K562 (cell line): ENCODE data around the gene S1PR1. TPM values are rescaled to one million over a fixed set of nuclear protein-coding genes. Genes with fewer than 3 reads are reported as not detected.
A peak's percentile ranks its signal among the peaks of the same experiment; 100 is the strongest.

Experiments
- ATAC-seq: fragments of 200-7000 bp; cut with Tn5 transposase; 3 replicates; pipeline ENCODE4 v1.9.1; 2020; ENCODE audit warnings: moderate library complexity
- BruUV-seq: library from RNA; stranded (reverse); fragments of 400-500 nt; replicated peaks from 2 replicates; lab custom pipeline; 2021; lab: Mats Ljungman, UMichigan
- CTCF ChIA-PET: fragments of 300-600 bp; formaldehyde crosslinking; extraction: SDS; loops from one replicate; lab custom pipeline; 2021; ENCODE audit warnings: low intra/inter-chr PET ratio; lab: Yijun Ruan, JAX
- POLR2A ChIA-PET: fragments of 300-600, 350-650 bp; sonication (Branson Sonifier 250); formaldehyde crosslinking; extraction: SDS; loops from one replicate; lab custom pipeline; 2021; ENCODE audit warnings: antibody characterized with exemption, inconsistent platforms; lab: Yijun Ruan, JAX
- DNase-seq, 4 experiments: peaks; one replicate each; pipeline versions ENCODE4 v3.0.0 to v3.0.0-alpha.2; 2011 to 2018; ENCODE audit warnings: low spot score in 3 of 4, mixed read lengths in 3 of 4; ENCODE audit errors: extremely low read depth in 1 of 4
- FAIRE-seq: peaks from 2 replicates; lab custom pipeline; 2011; peaks lifted over from hg19 to GRCh38; lab: Jason Lieb, UNC
- H2AFZ ChIP-seq: 2 replicates; pipeline ENCODE4 v1.6.0; 2011; ENCODE audit warnings: low read depth, low read length, control low read depth, inconsistent platforms
- H3K27ac ChIP-seq: fragments of 200-600 bp; 3 replicates; pipeline ENCODE4 v1.8.0; 2011; ENCODE audit warnings: low read depth, mild to moderate bottlenecking, control low read depth, inconsistent platforms, low read length, moderate library complexity, mixed read lengths; ENCODE audit errors: extremely low read depth
- H3K27me3 ChIP-seq, 2 experiments: fragments of 300-600 bp in 1 of 2; 2 replicates in 1 of 2; 3 replicates in 1 of 2; pipeline versions ENCODE4 v1.6.0 to v1.8.0; 2011; ENCODE audit warnings: inconsistent platforms in 2 of 2, low read length in 2 of 2, mild to moderate bottlenecking in 1 of 2, mixed read lengths in 1 of 2, moderate library complexity in 1 of 2; ENCODE audit not compliant: control insufficient read depth in 2 of 2, insufficient read depth in 2 of 2
- H3K36me3 ChIP-seq: fragments of 300-600 bp; 3 replicates; pipeline ENCODE4 v1.8.0; 2011; ENCODE audit warnings: mild to moderate bottlenecking, low read length, inconsistent platforms; ENCODE audit not compliant: control insufficient read depth, insufficient read depth
- H3K4me1 ChIP-seq, 2 experiments: fragments of 200-600 bp in 1 of 2; replicated peaks in 1 of 2; 2 replicates in 1 of 2; 3 replicates in 1 of 2; pipeline versions ENCODE4 v1.5.1 to v1.8.0; 2011; ENCODE audit warnings: inconsistent platforms in 2 of 2, low read length in 2 of 2, mild to moderate bottlenecking in 1 of 2, mixed read lengths in 1 of 2, moderate library complexity in 1 of 2; ENCODE audit not compliant: control insufficient read depth in 2 of 2, insufficient read depth in 2 of 2
- H3K4me2 ChIP-seq: 2 replicates; pipeline ENCODE4 v1.6.1; 2011; ENCODE audit warnings: low read length, control low read depth, inconsistent platforms, mixed read lengths; ENCODE audit not compliant: insufficient read depth
- H3K4me3 ChIP-seq: fragments of 200-600 bp; sonication (generic), shearing (Covaris generic); 2 replicates; pipeline ENCODE4 v1.5.1; 2016; ENCODE audit warnings: control low read depth, inconsistent platforms
- H3K79me2 ChIP-seq: fragments of 200-600 bp; 3 replicates; pipeline ENCODE4 v1.8.0; 2011; ENCODE audit warnings: low read length, inconsistent platforms; ENCODE audit not compliant: control insufficient read depth, insufficient read depth
- H3K9ac ChIP-seq, 2 experiments: 2 replicates each; pipeline versions ENCODE4 v1.6.0 to v1.6.1; 2011; ENCODE audit warnings: low read depth in 2 of 2, low read length in 2 of 2, control low read depth in 1 of 2, inconsistent platforms in 1 of 2, mild to moderate bottlenecking in 1 of 2, mixed read lengths in 1 of 2; ENCODE audit not compliant: insufficient read depth in 1 of 2
- H3K9me1 ChIP-seq: one replicate; pipeline ENCODE4 v1.6.0; 2011; ENCODE audit warnings: inconsistent platforms, mild to moderate bottlenecking, low read length, moderate library complexity; ENCODE audit not compliant: control insufficient read depth, insufficient read depth
- H3K9me3 ChIP-seq: replicated peaks from 2 replicates; pipeline ENCODE4 v1.5.1; 2011; ENCODE audit warnings: low read depth, low read length, inconsistent platforms; ENCODE audit not compliant: control insufficient read depth, insufficient read depth
- H4K20me1 ChIP-seq: replicated peaks from 2 replicates; pipeline ENCODE4 v1.6.1; 2011; ENCODE audit warnings: low read length, inconsistent platforms, mixed read lengths; ENCODE audit not compliant: control insufficient read depth, insufficient read depth
- AFF1 ChIP-seq, 2 experiments: fragments of 450-650 bp; IDR thresholded peaks; 2 replicates each; pipeline ENCODE4 v1.6.1; 2018; ENCODE audit warnings: mild to moderate bottlenecking in 2 of 2, low read depth in 1 of 2; ENCODE audit not compliant: partially characterized antibody in 2 of 2
- CEBPB ChIP-seq: fragments of 450-650 bp; IDR thresholded peaks from 2 replicates; pipeline ENCODE4 v1.6.1; 2016; ENCODE audit warnings: missing genetic modification characterization, missing compliant biosample characterization
- DACH1 ChIP-seq: fragments of 450-650 bp; IDR thresholded peaks from 2 replicates; pipeline ENCODE4 v1.6.1; 2018; ENCODE audit not compliant: partially characterized antibody
- DPF2 ChIP-seq: fragments of 450-650 bp; IDR thresholded peaks from 2 replicates; pipeline ENCODE4 v1.6.1; 2016
- EP300 ChIP-seq: IDR thresholded peaks from 2 replicates; pipeline ENCODE4 v1.6.1; 2012; ENCODE audit warnings: low read length, improper control_type of control experiment
- ETV6 ChIP-seq, 3 experiments: fragments of 150-350 bp in 1 of 3; sonication (generic) in 1 of 3; formaldehyde crosslinking in 1 of 3; IDR thresholded peaks; 2 replicates each; pipeline versions ENCODE4 v1.6.1 to v1.8.0; 2014 to 2022; ENCODE audit warnings: borderline replicate concordance in 2 of 3, low read depth in 2 of 3, antibody characterized with exemption in 1 of 3, low read length in 1 of 3, mild to moderate bottlenecking in 1 of 3, missing genetic modification reagents in 1 of 3
- MAFF ChIP-seq: IDR thresholded peaks from 2 replicates; pipeline ENCODE4 v1.6.1; 2012; ENCODE audit warnings: low read length, improper control_type of control experiment
- NR2C2 ChIP-seq, 2 experiments: fragments of 200-800 bp in 1 of 2; sonication (Bioruptor generic) in 1 of 2; sonication (generic) in 1 of 2; formaldehyde crosslinking in 1 of 2; IDR thresholded peaks; 2 replicates each; pipeline versions ENCODE4 v1.6.1 to v1.8.0; 2016 to 2022; ENCODE audit warnings: mild to moderate bottlenecking in 1 of 2, missing compliant biosample characterization in 1 of 2, missing genetic modification characterization in 1 of 2, missing genetic modification reagents in 1 of 2
- POLR2H ChIP-seq: IDR thresholded peaks from 2 replicates; pipeline ENCODE4 v1.6.1; 2016; ENCODE audit warnings: missing genetic modification characterization, low read depth, mild to moderate bottlenecking, control low read depth, missing compliant biosample characterization, moderate library complexity
- RNF2 ChIP-seq: sonication (generic); IDR thresholded peaks from 2 replicates; pipeline ENCODE4 v1.6.1; 2016
- SMARCA4 ChIP-seq: fragments of 450-650 bp; IDR thresholded peaks from 2 replicates; pipeline ENCODE4 v1.6.1; 2016
- SMARCE1 ChIP-seq: fragments of 450-650 bp; IDR thresholded peaks from 2 replicates; pipeline ENCODE4 v1.7.1; 2016; ENCODE audit warnings: mild to moderate bottlenecking
- TRIM24 ChIP-seq, 2 experiments: fragments of 450-650 bp; IDR thresholded peaks; 2 replicates each; pipeline ENCODE4 v1.6.1; 2016
- ZNF316 ChIP-seq: fragments of 450-650 bp; IDR thresholded peaks from 2 replicates; pipeline ENCODE4 v1.6.1; 2016
- ZNF639 ChIP-seq, 2 experiments: fragments of 200-800 bp in 1 of 2; sonication (Bioruptor generic) in 1 of 2; sonication (generic) in 1 of 2; formaldehyde crosslinking in 1 of 2; IDR thresholded peaks in 1 of 2; conservative IDR thresholded peaks in 1 of 2; 2 replicates each; pipeline versions ENCODE4 v1.5.0 to v1.6.1; 2016 to 2020; ENCODE audit warnings: missing compliant biosample characterization in 1 of 2, missing genetic modification characterization in 1 of 2, missing genetic modification reagents in 1 of 2
- in situ Hi-C: fragments of 300-500 bp; cut with MboI; formaldehyde crosslinking; loops from 4 replicates; pipeline ENCODE4 v1.15.0; 2018; ENCODE audit warnings: inconsistent platforms, mixed read lengths
- intact Hi-C: fragments of 100-400 bp; cut with micrococcal nuclease; formaldehyde crosslinking; loops from 2 replicates; pipeline ENCODE4 v1.14.2; 2022
- polyA plus RNA-seq, 8 experiments: library from polyadenylated mRNA; depleted of rRNA in 4 of 8; stranded (reverse) in 5 of 8; unstranded in 3 of 8; fragments of >200 nt; fragmentation: Nextera tagmentation in 2 of 8; fragmentation: Illumina TruSeq in 1 of 8; extraction: Ambion mirVana in 2 of 8; extraction: Trizol in 1 of 8; gene quantifications; 2 replicates each; pipeline versions ENCODE4 v1.2.1 to v1.2.3, GENCODE V29; 2011 to 2014; ENCODE audit warnings: inconsistent platforms in 1 of 8, missing spikeins in 1 of 8
- total RNA-seq, 7 experiments: library from RNA; depleted of rRNA in 6 of 7; stranded (reverse); fragments of >200 nt in 6 of 7; fragmentation: Illumina TruSeq in 2 of 7; extraction: Trizol in 2 of 7; gene quantifications; 2 replicates each; pipeline versions ENCODE4 v1.2.1 to v1.2.3, GENCODE V29; 2011 to 2021; ENCODE audit warnings: low replicate concordance in 1 of 7

S1PR1 gene
- total and polyA plus RNA-seq, 9 of the 15 experiments (the other 6 are each of a cell fraction or from before 2014, with no cell fraction given): 0.22 to 1.2 (median 0.43) TPM

GRCh38 chr1:101257500-101258325, 20.9 kb downstream of the S1PR1 start (continued):
- TF ChIP-seq ETV6 (IDR thresholded peaks at IDR 0.05; ENCODE audit: borderline replicate concordance in 1 of 2, low read depth in 2 of 2, low read length in 1 of 2): no peak
- no peak for TF ChIP-seq ETV6 (CRISPR knock-in tag; IDR thresholded peaks at IDR 0.05; ENCODE audit: borderline replicate concordance)
- peak; percentile 31; the same call in 1 of the 2 replicates for TF ChIP-seq EP300
- peak; percentile 55; the same call in 1 of the 2 replicates for TF ChIP-seq RNF2
- peak; percentile 58 for TF ChIP-seq SMARCE1

GRCh38 chr1:101259744-101260148, 22.9 kb downstream of the S1PR1 start:
- FAIRE-seq: no peak
- CTCF ChIA-PET: no interaction called here
- no TSS peak for BruUV-seq
- no peak for DNase-seq
- no peak overlapping the region for H3K4me3 ChIP-seq
- no peak overlapping the region; the same call in 2 of the 3 replicates for H3K27ac ChIP-seq
- H2AFZ ChIP-seq: peak overlapping the region; percentile 33; the same call in 1 of the 2 replicates
- H3K9me3 ChIP-seq: no peaks in the 10 kb centered on the region
- no peak overlapping the region for H3K4me2 ChIP-seq
- POLR2A ChIA-PET: interaction anchor here (0.7 to 1.0 kb wide), 3 partner anchors 8 to 40 kb away, joined by 3 read pairs; no protein-coding TSS in a partner anchor
- H3K79me2 ChIP-seq: no peaks in the 10 kb centered on the region
- H3K4me1 ChIP-seq: peaks cover 13 to 37% of the 10 kb centered on the region in 2 experiments
- ATAC-seq: no peak
- H3K27me3 ChIP-seq: no peaks in the 10 kb centered on the region
- no peaks in the 10 kb centered on the region for H3K9me1 ChIP-seq
- no peaks in the 10 kb centered on the region for H3K36me3 ChIP-seq
- H3K9ac ChIP-seq: no peak overlapping the region
- intact Hi-C loops (no loop called here), in situ Hi-C loops (no loop called here)
- no peaks in the 10 kb centered on the region for H4K20me1 ChIP-seq
- TF ChIP-seq CEBPB (peak; percentile 49; the same call in 1 of the 2 replicates), MAFF (peak; percentile 85), NR2C2 (CRISPR knock-in tag; IDR thresholded peaks at IDR 0.05) (no peak), NR2C2 (tag; IDR thresholded peaks at IDR 0.05) (0 out of 2 replicates have a peak, but pooled peaks have one; percentile 6), SMARCA4 (peak; percentile 51; the same call in 1 of the 2 replicates), DACH1 (peak; percentile 38), ZNF316 (peak; percentile 98), TRIM24 (IDR thresholded peaks at IDR 0.05) (peak in 1 of 2 experiments; percentile 55; a peak in 1 of 4 replicates), POLR2H (0 out of 2 replicates have a peak, but pooled peaks have one; percentile 17), DPF2 (peak; percentile 19; the same call in 1 of the 2 replicates), ZNF639 (CRISPR knock-in tag; conservative IDR thresholded peaks at IDR 0.05 in 1 of 2, IDR thresholded peaks at IDR 0.05 in 1 of 2) (peak in 1 of 2 experiments; percentile 33; a peak in 1 of 4 replicates), AFF1 (IDR thresholded peaks at IDR 0.05; ENCODE audit: low read depth in 1 of 2, partially characterized antibody in 2 of 2) (no peak)
